Stimulated activated CD4-positive, alpha-beta T cell treated with anti-CD3 and anti-CD28 coated beads, Interleukin-4, amount 100 ng/mL, for 1 hour (primary cell): ENCODE results near the gene RBM4.
"Not testable (repeated sequence)": the region's sequence is repeated elsewhere in the genome, so short reads cannot be mapped to it uniquely, and the experiment has no call there.

Experiments
- DNase-seq: peaks from one replicate; pipeline ENCODE4 v3.0.0-alpha.2; 2020

The RBM4 gene, protein sequence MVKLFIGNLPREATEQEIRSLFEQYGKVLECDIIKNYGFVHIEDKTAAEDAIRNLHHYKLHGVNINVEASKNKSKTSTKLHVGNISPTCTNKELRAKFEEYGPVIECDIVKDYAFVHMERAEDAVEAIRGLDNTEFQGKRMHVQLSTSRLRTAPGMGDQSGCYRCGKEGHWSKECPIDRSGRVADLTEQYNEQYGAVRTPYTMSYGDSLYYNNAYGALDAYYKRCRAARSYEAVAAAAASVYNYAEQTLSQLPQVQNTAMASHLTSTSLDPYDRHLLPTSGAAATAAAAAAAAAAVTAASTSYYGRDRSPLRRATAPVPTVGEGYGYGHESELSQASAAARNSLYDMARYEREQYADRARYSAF

DNA sequence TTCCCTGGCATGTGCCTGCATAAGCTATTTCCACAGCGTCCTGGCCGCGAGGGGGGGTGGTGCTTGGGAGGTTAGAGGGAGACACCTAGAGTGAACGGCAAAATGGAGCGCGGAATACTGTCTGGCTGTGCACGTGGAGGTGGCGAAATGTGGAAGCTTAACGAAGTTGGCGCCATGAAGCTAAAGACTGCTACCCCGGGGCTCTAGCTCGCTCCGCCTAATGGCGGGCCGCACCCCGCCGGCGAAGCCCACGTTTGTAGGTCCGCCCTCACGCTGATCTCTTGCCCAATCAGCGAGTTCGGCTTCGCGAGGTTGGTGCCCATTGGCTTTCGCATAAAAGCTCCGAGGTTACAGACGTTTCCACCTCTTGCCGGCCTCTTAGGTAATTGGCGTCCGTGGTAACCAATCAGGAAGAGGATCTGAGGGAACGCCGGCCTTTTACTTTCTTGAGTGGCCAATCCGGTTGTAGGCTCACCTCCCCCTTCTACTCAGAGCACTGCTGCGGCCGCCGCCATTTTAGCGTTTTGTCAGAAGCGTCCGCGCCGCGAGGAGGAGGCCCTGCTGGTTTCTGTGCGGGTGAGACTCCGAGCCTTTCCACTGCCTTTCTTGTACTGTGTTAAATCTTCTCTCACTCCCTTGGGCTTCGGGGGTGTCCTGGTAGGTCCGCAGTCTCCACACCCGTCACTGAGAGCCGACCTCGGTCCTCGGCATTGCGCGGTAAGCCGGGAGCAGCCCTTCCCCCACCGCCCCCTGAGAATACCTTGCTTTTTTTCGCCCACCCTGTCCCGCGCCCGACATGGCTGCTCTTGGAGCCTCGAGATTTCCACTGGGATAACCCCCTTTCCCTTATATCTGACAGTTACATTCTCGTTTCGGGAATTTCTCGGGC lies at the start of gene RBM4:
RBM4 (plus strand) TSS at position 527 of the 889 bp plus-strand sequence. CDS start 1,009 bp downstream, outside the sequence.
- peak; percentile 90 for DNase-seq

DNA sequence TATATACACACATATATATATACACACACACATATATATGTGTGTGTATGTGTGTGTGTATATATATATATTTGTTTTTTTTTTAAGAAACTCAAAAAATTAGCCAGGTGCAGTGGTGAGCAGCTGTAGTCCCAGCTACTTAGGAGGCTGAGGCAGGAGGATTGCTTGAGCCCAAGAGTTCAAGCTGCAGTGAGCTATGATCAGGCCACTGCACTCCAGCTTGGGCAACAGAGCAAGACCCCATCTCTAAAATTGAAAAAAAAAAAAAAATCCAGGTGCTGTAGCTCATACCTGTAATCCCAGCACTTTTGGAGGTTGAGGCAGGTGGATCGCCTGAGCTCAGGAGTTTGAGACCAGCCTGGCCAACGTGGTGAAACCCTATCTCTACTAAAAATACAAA lies 49.2 kb upstream of the RBM4 start:
- DNase-seq: not testable (repeated sequence)

DNA sequence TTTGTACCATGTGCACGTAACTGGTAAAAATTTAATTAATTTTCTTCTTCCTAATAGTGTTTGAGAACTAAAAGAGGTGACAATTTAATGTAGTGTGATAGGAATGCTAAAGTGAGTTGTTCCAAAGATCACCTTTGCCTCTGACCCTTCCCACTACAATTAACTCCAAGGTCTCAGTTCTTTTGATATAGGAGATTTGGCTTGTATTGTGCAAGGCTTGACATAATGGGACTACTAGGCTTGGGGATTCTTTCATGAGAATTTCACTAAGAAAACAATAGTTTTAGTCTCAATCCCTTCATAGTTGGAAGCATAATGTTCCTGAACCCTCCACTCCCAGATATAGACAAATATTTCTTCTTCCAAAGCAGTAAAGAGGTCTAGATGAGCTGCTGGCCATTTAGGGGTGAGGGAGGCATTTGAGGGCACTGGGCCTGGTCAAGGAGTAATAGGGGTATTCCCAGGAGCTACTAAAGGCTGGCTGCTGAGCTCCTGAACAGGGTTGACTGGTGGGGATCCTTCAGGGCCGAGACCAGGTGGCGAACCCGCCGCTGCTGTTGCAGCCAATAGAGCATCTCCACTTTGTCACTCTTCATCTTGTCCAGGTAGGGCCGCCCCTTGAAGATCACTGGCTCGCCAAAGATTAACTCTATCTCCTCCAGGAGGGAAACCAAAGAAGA lies 48.4 kb upstream of the RBM4 start:
- DNase-seq: no peak

DNA sequence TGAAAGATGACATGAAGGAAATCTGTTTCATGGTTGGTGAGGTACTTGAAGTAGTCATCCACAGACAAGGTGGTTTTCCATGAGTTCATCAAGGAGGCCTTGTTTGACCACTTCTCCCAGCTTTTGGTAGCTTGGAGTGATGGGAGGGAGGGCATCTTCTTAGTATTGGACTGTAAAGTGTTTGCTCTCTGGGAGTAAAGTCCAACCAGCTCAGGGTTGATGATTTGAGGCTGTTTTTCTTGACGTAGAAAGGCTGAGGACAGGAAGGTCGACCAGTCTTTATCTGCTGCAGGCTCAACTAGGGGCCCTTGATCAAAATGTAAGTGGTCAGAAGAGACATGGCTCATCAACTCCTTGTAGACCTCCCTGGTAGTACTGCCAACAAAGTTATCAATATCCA lies 47.3 kb upstream of the RBM4 start:
- no peak for DNase-seq

DNA sequence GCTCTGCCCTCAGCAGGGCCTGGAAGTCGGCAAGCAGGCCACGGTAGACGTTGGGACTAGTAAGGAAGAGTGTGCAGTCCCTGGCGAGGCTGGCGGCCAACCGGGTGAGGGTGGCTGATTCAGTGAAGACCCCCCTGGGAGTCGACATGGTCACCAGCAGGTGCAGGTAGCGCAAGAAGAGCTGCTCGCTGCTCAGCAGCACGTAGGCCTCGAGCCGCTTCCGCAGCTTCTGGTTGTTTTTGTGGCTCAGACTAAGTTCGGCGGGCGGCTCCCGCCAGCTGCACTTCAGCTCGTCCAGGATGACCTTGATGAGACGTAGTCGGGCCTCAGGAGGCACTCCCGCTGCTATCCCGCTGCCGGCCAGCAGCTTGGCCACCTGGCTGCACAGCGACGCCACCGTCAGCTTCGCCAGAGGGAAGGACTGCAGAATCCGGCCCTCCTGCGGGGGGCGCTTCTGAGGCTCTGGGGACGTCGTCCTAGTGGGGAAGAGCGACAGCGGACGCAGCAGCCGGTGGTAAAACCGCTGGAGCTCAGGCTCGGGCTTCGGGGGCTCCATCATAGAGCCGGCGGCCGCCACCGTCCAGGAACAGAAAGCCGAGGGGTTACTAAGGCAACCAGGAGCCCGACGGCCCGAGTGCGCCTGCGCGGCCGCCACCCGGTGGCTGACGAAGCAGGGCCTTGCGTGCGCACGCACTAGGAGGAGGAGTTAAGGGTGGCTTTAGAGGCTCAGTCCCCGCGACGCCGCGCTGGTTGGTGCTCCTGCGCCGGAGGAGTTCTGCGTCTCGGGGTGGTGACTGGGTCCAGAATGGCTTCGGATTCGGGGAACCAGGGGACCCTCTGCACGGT lies 45.8 kb upstream of the RBM4 start, which contains the start of the genes CCDC87 and CCS:
CCDC87 (minus strand) TSS at position 607 of the 846 bp plus-strand sequence; CDS start at position 559, 48 bp downstream.
CCS (plus strand) TSS at position 729 of the 846 bp plus-strand sequence; CDS start at position 806, 77 bp downstream.
- peak; percentile 100 for DNase-seq

DNA sequence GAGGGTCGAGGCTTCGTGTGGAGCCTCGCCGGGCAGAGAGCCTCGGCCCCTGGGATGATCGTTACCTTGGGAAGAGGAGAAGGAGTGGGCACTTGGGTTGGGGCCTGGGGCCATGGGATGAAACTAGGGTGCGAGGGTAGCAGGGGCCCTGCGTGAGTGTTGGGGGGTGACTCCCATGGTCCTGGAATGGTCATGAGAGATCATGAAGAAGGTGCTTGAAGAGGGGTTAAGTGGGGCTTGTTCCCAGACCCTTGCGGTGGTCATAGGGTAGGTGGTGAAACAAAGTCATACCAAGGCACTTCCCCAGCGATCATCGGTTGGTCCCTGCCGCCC lies 45.2 kb upstream of the RBM4 start:
- no peak for DNase-seq

DNA sequence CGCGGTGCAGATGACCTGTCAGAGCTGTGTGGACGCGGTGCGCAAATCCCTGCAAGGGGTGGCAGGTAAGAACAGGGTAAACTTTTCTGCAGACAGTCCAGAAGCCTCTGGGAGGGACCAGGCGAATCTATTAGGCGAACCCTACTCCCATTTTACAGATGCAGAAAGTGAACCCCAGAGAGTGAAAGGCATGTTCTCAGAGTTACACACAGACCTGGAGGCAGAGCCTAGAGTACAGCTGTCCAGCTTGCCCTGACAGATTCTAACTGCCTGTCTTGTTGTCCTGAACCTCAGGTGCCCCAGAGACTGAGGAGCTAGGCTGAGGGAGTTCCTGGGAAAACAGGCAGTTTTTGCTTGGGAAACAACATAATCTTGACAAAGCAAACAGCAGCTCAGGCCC lies 44.9 kb upstream of the RBM4 start:
- no peak for DNase-seq

DNA sequence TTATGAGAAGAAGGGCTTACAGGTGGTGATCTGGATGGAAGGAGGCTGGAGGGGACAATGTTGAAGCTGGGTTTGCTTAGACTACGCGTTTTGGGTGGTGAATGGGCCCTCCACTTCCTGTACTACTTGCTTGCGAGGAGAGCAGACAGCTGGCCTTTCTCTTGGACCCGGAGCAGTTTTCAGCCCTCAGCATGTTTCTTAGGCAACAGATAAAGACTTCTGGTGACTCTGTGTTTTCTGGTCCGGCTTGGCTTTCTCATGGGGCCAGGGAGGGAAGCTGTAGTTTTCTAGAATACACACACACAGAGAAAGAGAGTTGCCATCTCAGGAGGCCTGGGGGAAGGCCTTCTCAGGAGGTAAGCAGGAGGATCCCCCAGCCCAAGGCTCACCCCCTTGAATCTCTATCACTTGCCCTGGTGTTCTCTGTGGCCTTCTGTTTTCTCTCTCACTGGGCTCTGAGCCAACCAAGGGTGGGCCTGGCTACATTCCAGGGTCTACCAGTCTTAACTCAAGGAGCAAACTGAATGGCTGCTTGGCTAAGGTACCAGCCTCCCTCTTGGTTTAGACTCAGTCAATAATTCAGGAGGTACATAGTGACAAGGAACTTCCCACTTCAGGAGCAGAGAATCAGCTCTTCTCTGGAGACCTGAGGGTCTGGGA lies 43.1 kb upstream of the RBM4 start:
- DNase-seq: no peak

DNA sequence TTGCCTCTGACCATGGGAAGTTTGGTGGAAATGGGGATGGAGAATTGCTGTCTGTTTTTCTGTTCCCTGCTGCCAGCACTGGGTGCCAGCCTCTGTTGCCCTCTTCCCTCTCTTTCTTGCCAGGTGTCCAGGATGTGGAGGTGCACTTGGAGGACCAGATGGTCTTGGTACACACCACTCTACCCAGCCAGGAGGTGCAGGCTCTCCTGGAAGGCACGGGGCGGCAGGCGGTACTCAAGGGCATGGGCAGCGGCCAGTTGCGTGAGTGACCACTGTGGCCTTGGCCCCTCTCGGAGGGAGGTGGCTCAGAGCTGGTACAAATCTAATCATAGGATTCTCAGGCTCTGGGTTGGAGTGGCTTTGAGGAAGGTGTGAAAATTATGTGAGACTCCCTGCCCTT lies 39.5 kb upstream of the RBM4 start:
- DNase-seq: no peak

DNA sequence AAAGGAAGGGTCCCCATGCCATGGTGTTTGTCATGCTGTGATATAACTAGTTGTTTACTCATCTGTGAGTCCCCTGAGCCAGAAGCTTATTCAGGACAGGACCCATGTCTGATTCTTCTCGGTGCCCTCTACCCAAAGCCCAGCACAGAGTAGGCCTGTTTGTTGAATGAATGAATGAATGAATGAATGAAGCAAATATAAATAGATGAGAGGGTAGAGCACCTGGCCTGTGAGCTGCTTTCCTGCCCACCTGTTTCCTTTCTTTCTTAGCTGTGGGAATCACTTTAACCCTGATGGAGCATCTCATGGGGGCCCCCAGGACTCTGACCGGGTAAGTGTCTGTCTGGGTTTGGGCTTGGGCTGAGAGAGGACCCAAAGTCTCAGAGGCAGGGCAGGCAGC lies 38.3 kb upstream of the RBM4 start:
- DNase-seq: no peak

DNA sequence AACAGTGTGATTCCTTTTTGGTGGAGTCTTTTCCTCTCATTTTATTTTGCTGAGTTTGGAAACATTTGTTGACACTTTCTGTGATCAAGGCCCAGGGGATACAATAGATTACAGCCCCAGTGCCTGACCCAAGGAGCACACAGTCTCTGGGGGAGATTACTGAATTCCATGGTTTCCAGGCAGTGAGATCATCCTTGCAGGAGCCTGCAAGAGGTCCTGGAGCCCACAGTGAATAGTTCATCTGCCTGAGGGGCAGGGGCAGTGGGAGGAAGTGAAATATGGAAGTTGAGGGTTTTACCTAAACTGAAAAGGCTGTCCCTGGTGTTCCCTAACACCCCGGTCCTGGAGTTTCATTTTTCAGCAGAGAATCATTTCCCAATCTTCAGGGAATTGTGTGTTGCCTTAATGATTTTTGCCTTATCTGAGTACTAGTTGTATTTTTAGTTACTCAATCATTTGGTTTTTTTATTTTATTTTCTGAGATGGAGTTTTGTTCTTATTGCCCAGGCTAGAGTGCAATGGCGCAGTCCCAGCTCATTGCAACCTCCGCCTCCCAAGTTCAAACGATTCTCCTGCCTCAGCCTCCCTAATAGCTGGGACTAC lies 37.8 kb upstream of the RBM4 start:
- DNase-seq: no peak

DNA sequence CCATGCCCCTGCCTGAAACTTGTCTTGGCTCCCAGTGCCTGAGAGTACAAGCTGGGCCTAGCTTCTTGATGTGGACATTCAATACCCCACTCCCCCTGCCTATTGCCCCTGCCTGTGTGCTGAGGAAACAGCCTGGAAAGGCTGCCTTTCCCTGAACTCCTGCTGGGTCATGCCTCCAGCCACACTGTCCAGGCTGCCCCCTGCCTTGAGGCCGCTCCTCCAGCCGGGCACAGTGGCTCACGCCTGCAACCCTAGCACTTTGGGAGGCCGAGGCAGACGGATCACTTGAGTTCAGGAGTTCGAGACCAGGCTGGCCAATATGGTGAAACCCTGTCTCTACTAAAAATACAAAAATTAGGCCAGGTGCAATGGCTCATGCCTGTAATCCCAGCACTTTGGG lies 35.4 kb upstream of the RBM4 start:
- DNase-seq: no peak

DNA sequence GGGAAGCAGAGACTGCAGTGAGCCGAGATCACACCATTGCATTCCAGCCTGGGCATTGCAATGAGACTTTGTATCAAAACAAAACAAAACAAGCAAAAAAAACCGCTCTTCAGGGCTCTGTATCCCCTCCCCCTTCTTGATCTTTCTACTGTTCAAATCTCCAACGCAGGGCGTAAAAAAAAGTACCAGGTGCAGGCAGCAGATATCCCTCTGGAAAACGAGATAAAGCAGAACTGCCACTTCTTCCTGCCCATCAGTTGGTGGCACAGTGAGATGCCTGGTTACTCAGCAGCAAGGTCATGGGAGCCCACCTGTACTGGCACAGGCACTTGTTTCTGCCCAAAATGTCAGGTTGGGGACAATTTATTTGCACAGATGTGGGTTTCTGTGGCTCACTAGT lies 34.3 kb upstream of the RBM4 start:
- no peak for DNase-seq

DNA sequence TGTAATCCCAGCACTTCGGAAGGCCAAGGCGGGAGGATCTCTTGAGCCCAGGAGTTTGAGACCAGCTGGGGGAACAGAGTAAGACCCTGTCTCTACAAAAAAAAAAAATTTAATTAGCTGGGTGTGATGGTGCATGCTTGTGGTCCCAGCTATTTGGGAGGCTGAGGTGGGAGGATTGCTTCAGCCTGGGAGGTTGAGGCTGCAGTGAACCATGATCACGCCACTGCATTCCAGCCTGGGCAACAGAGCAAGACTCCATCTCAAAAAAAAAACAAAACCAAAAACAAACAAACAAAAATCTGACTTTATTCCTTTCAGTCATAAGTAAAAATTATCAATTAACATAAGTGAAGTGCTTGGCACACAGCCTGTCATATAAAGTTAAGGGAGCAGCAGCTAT lies 31.9 kb upstream of the RBM4 start:
- DNase-seq: not testable (repeated sequence)

DNA sequence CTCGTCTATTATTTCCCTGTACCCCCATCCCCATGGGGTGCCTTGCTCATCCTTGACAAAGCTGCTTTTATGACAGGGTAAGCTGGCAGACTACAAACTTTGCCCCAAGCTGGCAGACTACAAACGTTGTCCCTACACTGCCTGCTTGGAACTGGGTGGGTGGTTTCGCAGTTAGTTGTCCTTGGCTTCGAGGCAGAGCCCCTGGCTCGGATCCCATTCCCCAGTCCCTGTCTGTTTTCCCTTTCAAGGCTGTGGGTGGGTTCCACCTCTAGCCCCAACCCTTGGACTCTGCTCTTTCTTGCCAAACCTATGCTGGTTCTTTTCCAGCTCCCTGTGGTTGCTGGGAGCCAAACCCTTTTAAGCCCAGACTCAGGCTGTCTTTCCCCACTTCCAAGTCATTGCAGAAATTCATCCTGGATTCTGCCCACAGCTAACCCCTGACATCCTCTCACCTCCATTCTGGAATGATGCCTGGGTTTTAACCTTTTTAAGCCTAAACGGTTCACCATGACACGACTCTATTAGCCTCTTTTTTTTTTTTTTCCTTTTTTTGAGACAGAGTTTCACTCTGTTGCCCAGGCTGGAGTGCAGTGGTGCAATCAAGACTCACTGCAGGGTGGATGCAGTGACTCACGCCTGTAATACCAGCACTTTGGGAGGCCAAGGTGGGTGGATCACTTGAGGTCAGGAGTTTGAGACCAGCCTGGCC lies 31.2 kb upstream of the RBM4 start:
- DNase-seq: no peak

DNA sequence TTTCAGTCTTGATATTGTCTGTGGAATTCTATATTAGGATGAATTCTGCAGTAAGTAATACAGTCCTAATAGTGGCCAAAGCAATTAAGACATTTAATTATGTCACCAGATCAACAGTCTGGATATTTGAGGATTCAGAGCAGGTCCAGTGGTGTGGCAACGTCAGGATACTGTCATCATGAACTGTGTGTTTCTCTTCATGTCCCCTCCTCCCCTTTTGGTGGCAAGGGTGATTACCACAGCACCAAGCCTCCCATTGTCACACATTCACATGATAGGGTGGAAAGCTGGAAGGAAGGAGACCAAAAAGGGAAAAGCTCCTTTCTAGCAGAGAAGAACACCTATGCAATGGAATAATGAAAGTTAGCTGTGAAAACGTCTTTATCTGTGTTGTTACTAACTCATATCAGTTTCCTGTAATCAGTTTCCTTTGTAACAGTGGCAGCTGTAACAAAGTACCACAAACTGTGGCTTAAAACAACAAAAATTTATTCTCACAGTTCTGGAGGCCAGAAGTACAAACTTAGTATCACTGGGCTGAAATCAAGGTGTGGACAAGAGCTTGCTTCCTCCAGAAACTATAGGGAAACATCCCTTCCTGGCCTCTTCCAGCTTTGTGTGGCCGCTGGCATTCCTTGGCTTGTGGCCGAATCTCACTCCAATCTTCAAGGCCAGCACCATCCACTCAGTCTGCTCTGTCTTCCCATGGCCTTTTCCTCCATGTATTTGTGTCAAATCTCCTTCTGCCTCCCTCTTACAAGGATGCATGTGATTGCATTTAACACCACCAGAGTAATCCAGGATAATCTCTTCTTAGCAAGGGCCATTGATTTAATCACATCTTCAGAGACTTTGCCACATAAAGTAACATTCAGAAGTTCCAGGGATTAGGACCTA lies 28.5 kb upstream of the RBM4 start:
- no peak for DNase-seq

DNA sequence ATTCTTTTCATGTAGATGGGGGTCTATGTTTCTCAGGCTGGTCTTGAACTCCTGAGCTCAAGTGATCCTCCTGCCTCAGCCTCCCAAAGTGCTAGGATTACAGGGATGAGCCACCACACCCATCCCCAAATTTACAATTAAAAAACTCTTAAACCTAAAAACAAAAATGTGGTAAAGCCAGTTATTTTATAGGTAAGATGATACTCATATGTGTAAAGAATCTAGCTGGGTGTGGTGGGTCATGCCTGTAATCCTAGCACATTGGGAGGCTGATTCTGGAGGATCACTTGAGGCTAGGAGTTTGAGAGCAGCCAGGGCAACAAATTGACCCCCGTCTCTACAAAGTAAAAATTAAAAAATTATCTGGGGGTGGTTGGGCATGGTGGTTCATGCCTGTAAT lies 26.0 kb upstream of the RBM4 start:
- no peak for DNase-seq

DNA sequence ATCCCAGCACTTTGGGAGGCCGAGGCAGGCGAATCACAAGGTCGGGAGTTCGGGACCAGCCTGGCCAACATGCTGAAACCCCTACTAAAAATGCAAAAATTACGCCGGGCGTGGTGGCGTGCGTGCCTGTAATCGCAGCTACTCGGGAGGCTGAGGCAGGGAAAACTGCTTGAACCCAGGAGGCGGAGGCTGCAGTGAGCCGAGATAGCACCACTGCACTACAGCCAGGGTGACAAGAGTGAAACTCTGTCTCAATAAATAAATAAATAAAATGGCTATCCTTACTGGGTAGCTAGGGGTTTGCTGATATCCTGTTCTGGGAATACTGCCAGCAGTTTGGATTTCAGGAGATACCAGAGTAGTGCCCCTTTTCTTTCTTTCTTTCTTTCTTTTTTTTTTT lies 24.4 kb upstream of the RBM4 start:
- DNase-seq: no peak

DNA sequence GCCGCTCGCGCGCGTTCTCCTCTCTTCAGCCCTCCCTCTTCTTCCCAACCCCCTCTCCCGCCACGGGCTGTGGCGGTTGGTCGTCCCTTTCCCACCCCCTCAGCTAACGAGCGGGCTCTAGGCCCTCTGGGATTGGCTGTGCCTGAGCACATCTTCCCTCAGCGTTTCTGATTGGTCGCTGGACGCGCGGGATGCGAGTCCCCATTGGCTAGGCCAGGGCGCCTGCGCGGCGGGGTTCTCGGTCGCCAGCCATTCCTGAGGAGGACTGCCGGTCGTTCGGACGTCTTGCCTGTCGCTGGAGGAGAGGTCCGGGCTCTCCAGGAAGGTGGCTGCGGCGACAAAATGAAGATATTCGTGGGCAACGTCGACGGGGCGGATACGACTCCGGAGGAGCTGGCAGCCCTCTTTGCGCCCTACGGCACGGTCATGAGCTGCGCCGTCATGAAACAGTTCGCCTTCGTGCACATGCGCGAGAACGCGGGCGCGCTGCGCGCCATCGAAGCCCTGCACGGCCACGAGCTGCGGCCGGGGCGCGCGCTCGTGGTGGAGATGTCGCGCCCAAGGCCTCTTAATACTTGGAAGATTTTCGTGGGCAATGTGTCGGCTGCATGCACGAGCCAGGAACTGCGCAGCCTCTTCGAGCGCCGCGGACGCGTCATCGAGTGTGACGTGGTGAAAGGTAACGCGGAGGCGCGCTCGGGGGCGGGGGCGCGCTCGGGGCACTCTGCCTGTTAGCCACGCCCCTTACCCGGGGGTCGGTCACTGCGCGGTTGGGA lies 21.9 kb upstream of the RBM4 start, which contains the start of gene RBM14:
RBM14 (plus strand) TSS at position 252 of the 776 bp plus-strand sequence; CDS start at position 343, 91 bp downstream.
- peak; percentile 98 for DNase-seq
